ENCODE data around the gene ASB4.

ASB4 gene

GRCh38 chr7:95478272-95479037, 7.3 kb upstream of the ASB4 start:
- no peak overlapping the region for H3K27ac ChIP-seq
- H3K4me2 ChIP-seq = no peak overlapping the region

GRCh38 chr7:95479992-95480624, 5.6 kb upstream of the ASB4 start:
- Histone ChIP-seq H3K9me3 (no peaks in the 10 kb centered on the region), H3K4me3 (no peak overlapping the region), H3K27me3 (no peaks in the 10 kb centered on the region), H3K4me2 (no peak overlapping the region), H3K4me1 (no peaks in the 10 kb centered on the region), H3K27ac (no peak overlapping the region), H4K20me1 (no peaks in the 10 kb centered on the region), H3K9ac (no peak overlapping the region), H3K36me3 (no peaks in the 10 kb centered on the region)
- TF ChIP-seq Cebpa-rat (IDR thresholded peaks at IDR 0.05) = no peak

More at GRCh38 chr7:95478272-95479037, 7.3 kb upstream of the ASB4 start:
- no peaks in the 10 kb centered on the region for H3K36me3 ChIP-seq
- H3K9me3 ChIP-seq = no peaks in the 10 kb centered on the region
- no peak overlapping the region for H3K9ac ChIP-seq
- H3K4me1 ChIP-seq = no peaks in the 10 kb centered on the region
- no peaks in the 10 kb centered on the region for H4K20me1 ChIP-seq
- TF ChIP-seq Cebpa-rat (IDR thresholded peaks at IDR 0.05) = no peak
- no peaks in the 10 kb centered on the region for H3K27me3 ChIP-seq
- H3K4me3 ChIP-seq = no peak overlapping the region

- Histone ChIP-seq H3K27me3 (no peaks in the 10 kb centered on the region), H3K9me3 (no peaks in the 10 kb centered on the region), H3K4me2 (no peak overlapping the region), H4K20me1 (no peaks in the 10 kb centered on the region), H3K27ac (no peak overlapping the region), H3K36me3 (no peaks in the 10 kb centered on the region), H3K4me1 (no peaks in the 10 kb centered on the region), H3K9ac (no peak overlapping the region), H3K4me3 (no peak overlapping the region)
- no peak for TF ChIP-seq Cebpa-rat (IDR thresholded peaks at IDR 0.05)
Measured at GRCh38 chr7:95481271-95482165, 4.2 kb upstream of the ASB4 start.

DNA sequence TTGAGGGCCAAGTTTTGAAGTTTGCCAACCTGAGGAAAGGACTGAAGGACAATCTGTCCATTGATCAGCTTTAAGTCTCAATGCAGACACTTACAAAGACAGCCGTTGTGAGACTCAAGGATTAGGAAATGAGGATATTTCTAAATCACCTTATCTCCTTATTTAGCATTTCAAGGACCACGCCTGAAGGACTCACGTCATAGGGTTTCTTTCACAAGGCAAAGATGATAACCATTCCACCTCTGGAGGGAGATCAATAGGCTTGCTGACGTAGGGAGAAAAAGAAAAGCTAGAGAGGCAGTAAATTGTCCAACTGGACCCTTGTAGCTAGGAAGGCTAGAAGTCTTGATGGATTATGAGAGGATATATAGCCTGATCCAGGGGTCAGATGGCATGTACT, 3.3 kb upstream of the ASB4 start:
- H3K27ac ChIP-seq = no peak overlapping the region
- TF ChIP-seq Cebpa-rat (IDR thresholded peaks at IDR 0.05) = no peak

DNA sequence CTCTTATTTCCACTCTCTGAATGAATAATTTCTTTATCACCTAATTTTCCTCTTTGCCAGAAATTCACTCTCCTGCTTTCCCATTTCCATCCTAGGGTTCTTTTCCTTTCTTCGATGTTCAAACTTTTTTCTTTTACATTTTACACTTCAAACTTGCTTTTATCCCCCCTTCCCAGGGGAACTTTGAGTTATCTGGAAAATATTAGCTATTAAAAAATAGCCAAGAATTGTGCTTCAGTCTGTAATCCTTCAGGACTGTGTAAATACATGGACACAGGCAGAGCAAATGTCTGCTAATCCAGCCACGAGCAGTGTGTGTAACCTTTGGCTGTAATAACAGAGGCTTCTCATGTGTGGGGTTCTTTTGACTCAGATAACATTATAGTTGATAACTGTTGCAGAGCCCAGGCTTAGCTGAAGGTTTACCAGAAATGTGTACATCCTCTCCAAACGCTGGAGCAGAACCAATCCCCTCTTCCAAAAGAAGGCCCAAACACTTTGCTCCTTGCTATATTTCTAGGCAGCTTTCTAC, 4.6 kb downstream of the ASB4 start:
- TF ChIP-seq Cebpa-rat (IDR thresholded peaks at IDR 0.05) = no peak
- Histone ChIP-seq H3K4me3 (no peak overlapping the region), H3K27me3 (no peaks in the 10 kb centered on the region), H3K27ac (no peak overlapping the region), H3K4me1 (no peaks in the 10 kb centered on the region), H3K36me3 (no peaks in the 10 kb centered on the region), H3K9ac (no peak overlapping the region), H4K20me1 (no peaks in the 10 kb centered on the region), H3K4me2 (no peak overlapping the region), H3K9me3 (no peaks in the 10 kb centered on the region)

More for the DNA sequence above, 3.3 kb upstream of the ASB4 start:
- Histone ChIP-seq H3K4me1 (no peaks in the 10 kb centered on the region), H3K9me3 (no peaks in the 10 kb centered on the region), H3K9ac (no peak overlapping the region), H3K27me3 (no peaks in the 10 kb centered on the region), H3K4me3 (no peak overlapping the region), H3K36me3 (no peaks in the 10 kb centered on the region), H4K20me1 (no peaks in the 10 kb centered on the region), H3K4me2 (no peak overlapping the region)

- no peak for TF ChIP-seq Cebpa-rat (IDR thresholded peaks at IDR 0.05)
- H3K9ac ChIP-seq = no peak overlapping the region
- no peak overlapping the region for H3K27ac ChIP-seq
- H3K4me2 ChIP-seq = no peak overlapping the region
- H4K20me1 ChIP-seq = no peaks in the 10 kb centered on the region
- H3K4me3 ChIP-seq = no peak overlapping the region
- H3K4me1 ChIP-seq = no peaks in the 10 kb centered on the region
- no peaks in the 10 kb centered on the region for H3K27me3 ChIP-seq
- no peaks in the 10 kb centered on the region for H3K36me3 ChIP-seq
- H3K9me3 ChIP-seq = no peaks in the 10 kb centered on the region
Measured at GRCh38 chr7:95491201-95491600, 5.5 kb downstream of the ASB4 start.

GRCh38 chr7:95491634-95492314, 6.0 kb downstream of the ASB4 start:
- no peak for TF ChIP-seq Cebpa-rat (IDR thresholded peaks at IDR 0.05)
- Histone ChIP-seq H3K36me3 (no peaks in the 10 kb centered on the region), H3K9ac (no peak overlapping the region), H4K20me1 (no peaks in the 10 kb centered on the region), H3K27ac (no peak overlapping the region), H3K4me2 (no peak overlapping the region), H3K4me3 (no peak overlapping the region), H3K27me3 (no peaks in the 10 kb centered on the region), H3K9me3 (no peaks in the 10 kb centered on the region), H3K4me1 (no peaks in the 10 kb centered on the region)

- no peak for TF ChIP-seq Cebpa-rat (IDR thresholded peaks at IDR 0.05)
- no peak overlapping the region for H3K27ac ChIP-seq
- no peak overlapping the region for H3K4me2 ChIP-seq
- no peaks in the 10 kb centered on the region for H3K36me3 ChIP-seq
- H4K20me1 ChIP-seq = no peaks in the 10 kb centered on the region
- H3K9me3 ChIP-seq = no peaks in the 10 kb centered on the region
- no peak overlapping the region for H3K9ac ChIP-seq
- no peaks in the 10 kb centered on the region for H3K27me3 ChIP-seq
- H3K4me1 ChIP-seq = no peaks in the 10 kb centered on the region
- H3K4me3 ChIP-seq = no peak overlapping the region
Measured at GRCh38 chr7:95493247-95493646, 7.5 kb downstream of the ASB4 start.

DNA sequence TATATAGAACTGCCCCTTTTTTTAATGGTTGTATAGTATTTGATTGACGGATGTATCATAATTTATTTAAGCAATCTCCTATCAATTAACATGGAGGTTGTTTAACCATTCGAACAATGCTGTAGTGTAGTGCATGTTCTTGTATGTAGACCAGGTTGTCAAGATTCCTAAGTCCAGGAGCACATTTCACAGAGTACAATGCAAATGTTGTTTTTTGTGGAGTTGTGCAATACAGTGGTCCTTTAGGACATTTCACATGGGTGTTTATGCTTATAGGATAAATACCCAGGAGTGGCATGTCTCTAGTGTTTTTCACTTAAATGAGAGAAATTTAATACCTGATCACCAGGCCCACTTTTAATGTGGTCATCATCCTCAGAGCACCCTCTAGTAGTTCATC, 8.1 kb downstream of the ASB4 start:
- H3K27me3 ChIP-seq = no peaks in the 10 kb centered on the region
- H4K20me1 ChIP-seq = no peaks in the 10 kb centered on the region
- H3K4me3 ChIP-seq = no peak overlapping the region
- no peaks in the 10 kb centered on the region for H3K4me1 ChIP-seq
- H3K9me3 ChIP-seq = no peaks in the 10 kb centered on the region
- H3K4me2 ChIP-seq = no peak overlapping the region
- no peak overlapping the region for H3K9ac ChIP-seq
- no peak for TF ChIP-seq Cebpa-rat (IDR thresholded peaks at IDR 0.05)
- H3K27ac ChIP-seq = no peak overlapping the region
- H3K36me3 ChIP-seq = no peaks in the 10 kb centered on the region
